GM19468 (cell line): ENCODE measurements around the gene TGFB2.
A peak's percentile ranks its signal among the peaks of the same experiment; 100 is the strongest.

Experiments used
- ATAC-seq: cut with Tn5 transposase; IDR thresholded peaks from one replicate; pipeline ENCODE4 v1.9.1; 2021; ENCODE audit warnings: mild to moderate bottlenecking, moderate library complexity, moderate number of reproducible peaks; ENCODE audit not compliant: unreplicated experiment; ENCODE audit errors: extremely low read depth

TGFB2 gene

GRCh38 chr1:218330043-218330623 is 15.0 kb upstream of the TGFB2 start:
- no peak for ATAC-seq

GRCh38 chr1:218332416-218332815 is 12.7 kb upstream of the TGFB2 start:
- no peak for ATAC-seq

- ATAC-seq = no peak
Observed at GRCh38 chr1:218336328-218336727, 8.8 kb upstream of the TGFB2 start.

DNA sequence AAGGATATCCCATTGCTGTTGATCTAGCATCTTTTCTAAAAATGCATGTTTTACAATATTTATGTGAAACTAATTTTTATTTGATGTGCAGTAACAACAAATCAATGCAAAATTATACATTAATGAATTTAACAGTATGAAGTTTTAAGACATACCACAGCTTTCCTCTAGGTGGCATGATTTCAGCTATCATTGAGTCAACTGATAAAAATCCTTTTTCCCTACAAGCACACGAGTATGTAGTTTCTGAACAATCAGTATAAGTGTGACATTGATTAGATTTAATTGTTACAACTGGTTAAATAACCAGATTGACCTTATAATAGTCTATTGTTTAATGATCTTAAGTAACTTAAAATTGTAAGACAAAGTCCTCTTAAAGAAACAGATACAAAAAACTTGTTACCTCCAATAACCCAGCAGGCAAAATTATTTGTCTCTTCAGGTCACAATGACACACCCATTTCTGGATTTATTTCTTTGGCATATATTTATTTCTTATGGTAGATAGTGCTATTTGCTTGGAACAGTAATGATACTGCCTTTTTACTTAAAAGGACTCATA is 5.8 kb upstream of the TGFB2 start:
- peak; percentile 35 for ATAC-seq

GRCh38 chr1:218341325-218341724 is 3.8 kb upstream of the TGFB2 start:
- no peak for ATAC-seq

- no peak for ATAC-seq
Observed at GRCh38 chr1:218342091-218342490, 3.0 kb upstream of the TGFB2 start.

- ATAC-seq = peak; percentile 45
Observed at GRCh38 chr1:218345673-218346390, 696 bp downstream of the TGFB2 start.

GRCh38 chr1:218346391-218347204 is 1.5 kb downstream of the TGFB2 start:
- ATAC-seq = no peak

DNA sequence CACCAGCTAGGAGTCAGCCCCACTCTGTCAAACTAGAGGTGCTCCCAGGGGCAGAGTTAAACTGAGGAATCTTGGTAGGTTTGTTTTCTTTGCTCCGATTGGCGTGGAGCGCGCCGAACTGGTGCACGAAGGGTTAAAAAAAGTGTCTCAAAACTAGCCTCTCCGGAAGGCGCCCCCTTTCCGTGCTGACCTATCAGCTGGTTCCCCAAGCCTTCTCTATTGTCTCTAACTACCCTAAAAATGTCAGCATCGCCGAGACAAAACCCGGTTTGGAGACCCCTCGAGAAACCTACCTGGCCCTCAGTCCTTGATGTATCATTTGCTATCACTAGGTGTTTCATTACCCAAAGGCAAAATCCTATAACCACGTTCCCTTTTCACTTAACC is 2.2 kb downstream of the TGFB2 start:
- ATAC-seq = no peak

- ATAC-seq = no peak
Observed at GRCh38 chr1:218347723-218348627, 2.8 kb downstream of the TGFB2 start.

DNA sequence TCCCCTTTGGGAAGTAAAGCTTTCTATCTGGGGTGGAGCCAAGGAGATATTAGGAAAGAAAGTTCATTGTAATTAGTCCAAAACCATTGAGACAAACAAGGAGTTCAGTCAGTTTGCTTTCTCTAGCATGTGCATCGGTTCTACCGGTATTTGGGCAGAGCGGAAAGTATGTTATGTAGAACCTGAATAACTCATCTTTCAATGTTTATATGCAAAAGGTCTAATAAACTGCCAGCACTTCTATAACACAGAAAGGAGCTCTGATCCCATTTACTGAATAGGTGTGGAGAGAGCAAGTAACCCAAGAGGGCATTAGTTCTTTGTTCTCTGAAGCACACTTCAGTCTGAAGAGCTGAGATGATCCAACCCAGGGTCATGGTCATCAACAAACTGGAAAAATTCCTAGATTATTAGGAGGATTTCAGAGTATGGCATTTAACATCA is 3.5 kb downstream of the TGFB2 start:
- ATAC-seq = no peak

- no peak for ATAC-seq
Observed at GRCh38 chr1:218349348-218350034, 4.4 kb downstream of the TGFB2 start.

DNA sequence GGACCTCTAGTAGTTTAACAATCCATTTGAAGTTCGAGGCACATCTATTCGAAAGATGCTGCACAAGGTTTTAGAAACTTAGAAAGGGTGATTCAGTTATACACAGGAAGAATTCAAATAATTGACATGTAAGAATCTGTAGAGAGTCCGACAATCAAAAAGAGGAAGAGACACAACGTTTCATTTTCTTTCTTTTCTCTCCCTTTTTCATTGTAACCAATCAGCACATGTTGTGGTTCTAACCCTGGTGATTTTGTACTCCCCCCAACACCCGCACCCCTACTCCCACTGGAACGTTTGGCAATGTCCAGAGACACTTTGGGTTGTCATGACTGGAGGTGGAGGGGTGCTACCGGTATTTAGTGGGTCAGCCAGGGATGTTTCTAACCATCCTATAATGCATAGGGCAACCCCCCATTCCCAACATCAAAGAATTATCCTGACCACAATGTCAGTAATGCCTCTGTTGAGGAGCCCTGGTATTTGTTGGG is 4.9 kb downstream of the TGFB2 start:
- no peak for ATAC-seq

GRCh38 chr1:218350801-218351266 is 5.7 kb downstream of the TGFB2 start:
- ATAC-seq = no peak

DNA sequence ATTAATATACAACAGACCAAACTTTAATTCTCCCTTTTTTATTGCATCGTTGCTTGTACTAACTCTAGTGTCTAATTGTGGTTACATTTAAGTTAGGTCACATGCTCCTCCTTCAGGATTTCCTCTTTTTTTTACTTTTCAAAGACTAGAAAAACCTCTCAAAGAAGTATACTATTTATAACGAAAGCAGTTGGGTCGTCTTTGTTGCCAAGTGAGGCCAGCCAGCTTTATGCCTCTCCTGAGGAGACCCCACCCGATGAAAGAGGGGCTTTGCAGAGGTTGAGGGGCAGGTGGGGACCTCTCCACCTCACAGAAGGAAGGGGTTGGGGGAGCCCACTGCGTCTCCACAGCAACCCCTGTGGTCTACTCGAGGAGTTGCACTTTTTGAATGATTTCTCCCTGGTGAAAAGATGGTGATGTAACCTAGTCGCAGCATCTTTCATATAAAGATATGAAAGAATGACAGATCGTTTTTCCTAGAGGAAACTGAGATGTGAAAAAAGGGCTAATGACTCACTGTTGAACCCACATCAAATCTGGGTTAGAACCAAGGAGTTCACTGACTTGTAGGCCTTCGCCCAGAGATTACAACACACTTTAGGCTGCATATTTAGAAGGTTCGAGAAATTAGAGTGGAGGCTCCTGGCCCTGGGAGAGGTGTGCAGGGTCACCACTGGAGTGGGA is 6.4 kb downstream of the TGFB2 start:
- no peak for ATAC-seq

- no peak for ATAC-seq
Observed at GRCh38 chr1:218352075-218352438, 6.9 kb downstream of the TGFB2 start.

GRCh38 chr1:218353656-218354055 is 8.5 kb downstream of the TGFB2 start:
- no peak for ATAC-seq

- ATAC-seq = no peak
Observed at GRCh38 chr1:218355278-218355677, 10.1 kb downstream of the TGFB2 start.
